ENCODE data around the gene SMARCA4.
"Not testable (repeated sequence)": the region's sequence is repeated elsewhere in the genome, so short reads cannot be mapped to it uniquely, and the experiment has no call there.

Gene SMARCA4

DNA sequence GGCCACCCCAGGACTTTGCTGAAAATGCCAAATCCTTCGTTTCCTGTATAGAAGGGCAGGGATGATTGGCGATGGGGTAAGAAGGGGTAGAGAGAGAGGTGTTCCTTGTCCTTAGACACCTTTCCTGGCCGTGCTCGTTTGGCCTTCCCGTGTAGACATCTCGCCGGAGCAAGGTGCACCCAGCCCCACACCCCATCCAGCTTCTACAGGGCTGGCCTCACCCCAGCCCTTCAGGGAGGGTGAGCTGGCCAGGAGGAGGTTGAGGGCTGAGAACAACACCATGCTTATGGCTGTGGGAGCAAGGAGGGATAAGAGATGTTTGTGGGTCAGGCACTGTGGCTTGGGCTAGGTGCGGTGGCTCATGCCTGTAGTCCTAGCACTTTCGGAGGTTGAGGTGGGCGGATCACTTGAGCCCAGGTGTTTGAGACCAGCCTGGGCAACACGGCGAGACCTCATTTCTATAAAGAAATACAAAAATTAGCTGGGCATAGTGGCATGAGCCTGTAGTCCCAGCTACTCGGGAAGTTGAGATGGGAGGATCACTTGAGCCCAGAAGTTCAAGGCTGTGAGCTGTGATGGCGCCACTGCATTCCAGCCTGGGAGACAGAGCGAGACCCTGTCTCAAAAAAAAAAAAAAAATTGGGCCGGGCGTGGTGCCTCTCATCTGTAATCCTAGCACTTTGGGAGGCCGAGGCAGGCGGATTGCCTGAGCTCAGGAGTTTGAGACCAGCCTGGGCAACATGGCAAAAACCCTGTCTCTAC is 15.5 kb downstream of the SMARCA4 start:
- DNase-seq (ENCODE audit: low read depth in 2 of 2, low spot score in 1 of 2): no peak

GRCh38 chr19:10977742-10978092 is 16.9 kb downstream of the SMARCA4 start:
- no peak for DNase-seq (ENCODE audit: low read depth in 2 of 2, low spot score in 1 of 2)

DNA sequence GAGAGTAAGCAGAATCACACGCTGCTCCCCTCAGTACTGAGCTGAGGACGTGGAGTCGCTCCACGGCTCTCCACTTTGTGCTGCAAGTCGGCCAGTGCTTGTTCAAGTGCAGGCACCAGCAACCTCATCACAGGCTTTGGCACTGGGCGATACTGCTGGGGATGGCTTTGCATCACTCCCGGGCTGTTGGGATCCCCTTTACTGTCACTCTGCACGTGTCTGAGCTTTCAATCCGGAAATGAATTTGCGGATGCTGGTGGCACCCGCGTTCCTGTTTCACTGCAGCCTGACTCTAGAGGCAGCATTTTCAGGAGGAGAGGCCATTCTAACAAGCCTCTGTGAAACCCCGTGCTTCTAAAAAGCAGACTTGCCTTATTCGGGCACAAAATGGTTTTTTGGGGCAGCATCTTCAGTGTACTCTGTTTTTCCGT is 19.1 kb downstream of the SMARCA4 start:
- no peak for DNase-seq (ENCODE audit: low read depth in 2 of 2, low spot score in 1 of 2)

GRCh38 chr19:10981252-10981895 is 20.5 kb downstream of the SMARCA4 start:
- DNase-seq (ENCODE audit: low read depth in 2 of 2, low spot score in 1 of 2): no peak

DNA sequence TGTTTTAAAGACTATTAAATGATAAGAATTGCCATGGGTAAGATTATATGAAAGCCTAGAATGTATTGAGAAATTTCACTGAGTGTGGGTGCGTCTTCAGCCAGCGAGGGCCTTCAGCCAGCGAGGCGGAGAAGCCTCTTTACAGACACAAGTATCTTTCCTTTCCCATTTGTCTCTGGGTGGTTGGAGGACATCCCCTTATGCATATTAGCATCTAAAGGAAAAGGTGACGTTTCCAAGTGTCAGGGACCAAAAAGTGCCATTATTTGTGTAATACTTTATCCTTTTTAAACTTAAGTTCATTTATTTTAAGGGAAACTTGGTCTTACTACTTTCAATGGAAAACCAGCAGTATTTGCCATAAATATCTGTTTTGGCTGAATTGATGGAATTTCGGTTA is 22.2 kb downstream of the SMARCA4 start:
- DNase-seq (ENCODE audit: low read depth in 2 of 2, low spot score in 1 of 2): no peak

GRCh38 chr19:10984166-10984735 is 23.4 kb downstream of the SMARCA4 start:
- no peak for DNase-seq (ENCODE audit: low read depth in 2 of 2, low spot score in 1 of 2)

GRCh38 chr19:10985502-10985901 is 24.7 kb downstream of the SMARCA4 start:
- DNase-seq (ENCODE audit: low read depth in 2 of 2, low spot score in 1 of 2): no peak

DNA sequence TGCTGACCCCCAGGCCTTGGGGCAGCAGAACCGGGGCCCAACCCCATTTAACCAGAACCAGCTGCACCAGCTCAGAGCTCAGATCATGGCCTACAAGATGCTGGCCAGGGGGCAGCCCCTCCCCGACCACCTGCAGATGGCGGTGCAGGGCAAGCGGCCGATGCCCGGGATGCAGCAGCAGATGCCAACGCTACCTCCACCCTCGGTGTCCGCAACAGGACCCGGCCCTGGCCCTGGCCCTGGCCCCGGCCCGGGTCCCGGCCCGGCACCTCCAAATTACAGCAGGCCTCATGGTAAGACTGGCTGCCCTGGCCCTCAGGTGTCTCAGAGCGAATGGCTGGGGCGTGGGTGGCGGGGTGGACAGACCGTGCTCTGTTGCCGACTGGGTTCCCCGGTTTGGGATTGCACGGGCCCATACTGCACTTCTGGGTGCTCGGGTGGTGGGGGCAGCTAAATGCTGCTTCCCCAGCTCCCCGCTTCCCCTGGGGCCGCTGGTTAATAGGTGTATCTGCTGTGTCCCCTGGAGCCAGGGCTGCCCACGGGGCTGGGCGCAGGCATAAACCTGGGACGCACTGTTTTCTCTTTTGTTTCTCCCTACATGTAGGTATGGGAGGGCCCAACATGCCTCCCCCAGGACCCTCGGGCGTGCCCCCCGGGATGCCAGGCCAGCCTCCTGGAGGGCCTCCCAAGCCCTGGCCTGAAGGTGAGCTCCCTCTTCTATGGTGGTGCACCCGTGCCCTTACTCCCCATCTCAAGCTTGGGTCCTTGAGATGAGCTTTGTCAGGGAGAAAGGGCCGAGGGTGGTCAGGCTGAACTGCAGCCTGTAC is 25.7 kb downstream of the SMARCA4 start:
- DNase-seq (ENCODE audit: low read depth in 2 of 2, low spot score in 1 of 2): no peak

DNA sequence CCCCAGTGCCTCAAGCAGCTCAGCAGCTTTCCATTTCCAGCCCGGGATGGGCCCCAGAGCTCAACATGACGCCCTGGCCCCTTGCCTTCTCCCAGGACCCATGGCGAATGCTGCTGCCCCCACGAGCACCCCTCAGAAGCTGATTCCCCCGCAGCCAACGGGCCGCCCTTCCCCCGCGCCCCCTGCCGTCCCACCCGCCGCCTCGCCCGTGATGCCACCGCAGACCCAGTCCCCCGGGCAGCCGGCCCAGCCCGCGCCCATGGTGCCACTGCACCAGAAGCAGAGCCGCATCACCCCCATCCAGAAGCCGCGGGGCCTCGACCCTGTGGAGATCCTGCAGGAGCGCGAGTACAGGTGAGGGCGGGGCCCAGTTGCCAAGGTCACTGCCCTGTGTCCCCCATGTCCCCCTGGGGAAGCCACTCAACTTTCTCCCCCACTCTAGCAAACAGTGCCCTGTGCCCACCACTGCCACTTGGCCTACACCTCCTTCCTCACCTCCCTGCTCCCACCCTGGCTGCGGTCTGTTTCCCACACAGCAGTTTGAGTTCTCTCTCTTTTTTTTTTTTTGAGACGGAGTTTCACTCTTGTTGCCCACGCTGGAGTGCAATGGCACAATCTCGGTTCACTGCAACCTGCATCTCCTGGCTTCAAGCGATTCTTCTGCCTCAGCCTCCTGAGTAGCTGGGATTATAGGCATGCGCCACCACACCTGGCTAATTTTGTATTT is 26.9 kb downstream of the SMARCA4 start:
- DNase-seq (ENCODE audit: low read depth in 2 of 2, low spot score in 1 of 2): no peak

DNA sequence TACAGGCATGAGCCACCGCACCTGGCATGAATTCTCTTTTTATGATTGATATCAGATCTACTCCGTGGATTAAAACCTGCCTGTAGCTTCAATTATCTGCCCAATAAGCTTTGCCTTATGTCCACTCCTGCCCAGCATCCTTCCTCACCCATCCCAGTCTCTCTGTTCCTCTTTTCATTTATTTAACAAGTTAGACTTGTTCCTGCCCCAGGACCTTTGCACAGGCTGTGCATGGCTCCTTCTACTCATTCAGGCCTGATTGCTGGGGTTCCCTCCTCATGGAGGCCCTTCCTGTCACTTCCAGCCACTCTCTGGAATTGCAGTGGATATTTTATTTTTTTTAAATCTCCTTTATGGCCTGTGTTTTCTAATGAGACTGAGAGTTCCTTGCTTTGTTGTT is 27.6 kb downstream of the SMARCA4 start:
- DNase-seq (ENCODE audit: low read depth in 2 of 2, low spot score in 1 of 2): no peak

- DNase-seq (ENCODE audit: low read depth in 2 of 2, low spot score in 1 of 2): no peak
Measured at GRCh38 chr19:10988921-10989320, 28.1 kb downstream of the SMARCA4 start.

GRCh38 chr19:10991076-10991475 is 30.2 kb downstream of the SMARCA4 start:
- no peak for DNase-seq (ENCODE audit: low read depth in 2 of 2, low spot score in 1 of 2)

DNA sequence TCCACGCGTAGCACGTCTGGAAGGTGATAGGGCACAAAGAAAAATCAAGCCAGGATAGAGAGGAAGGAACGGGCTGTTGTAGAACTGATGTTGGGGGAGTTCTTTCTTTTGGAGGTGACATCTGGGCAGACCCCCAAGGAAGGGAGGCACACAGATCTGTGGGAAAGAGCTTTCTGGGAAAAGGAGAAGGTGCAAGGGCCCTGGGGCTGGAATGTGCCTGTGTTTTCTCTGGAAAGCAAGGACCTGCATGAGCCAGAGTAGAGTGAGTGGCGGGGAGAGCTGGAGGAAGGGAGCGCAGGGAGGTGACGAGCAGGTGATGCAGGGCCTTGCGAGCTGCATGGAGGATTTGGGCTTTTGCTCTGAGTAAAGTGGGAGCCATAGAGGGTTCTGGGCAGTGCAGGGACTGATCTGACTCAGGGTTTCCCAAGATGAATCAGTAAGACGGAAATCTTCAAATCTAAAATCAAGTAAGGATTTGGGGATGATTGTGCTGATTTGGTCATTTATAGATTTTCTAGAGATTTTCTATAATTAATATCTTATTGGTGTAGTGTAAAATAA is 30.8 kb downstream of the SMARCA4 start:
- DNase-seq (ENCODE audit: low read depth in 2 of 2, low spot score in 1 of 2): no peak

- DNase-seq (ENCODE audit: low read depth in 2 of 2, low spot score in 1 of 2): not testable (repeated sequence)
Measured at GRCh38 chr19:10992174-10992573, 31.3 kb downstream of the SMARCA4 start.

GRCh38 chr19:10995926-10996600 is 35.2 kb downstream of the SMARCA4 start:
- DNase-seq (ENCODE audit: low read depth in 2 of 2, low spot score in 1 of 2): no peak

GRCh38 chr19:10998045-10998533 is 37.3 kb downstream of the SMARCA4 start:
- no peak for DNase-seq (ENCODE audit: low read depth in 2 of 2, low spot score in 1 of 2)

DNA sequence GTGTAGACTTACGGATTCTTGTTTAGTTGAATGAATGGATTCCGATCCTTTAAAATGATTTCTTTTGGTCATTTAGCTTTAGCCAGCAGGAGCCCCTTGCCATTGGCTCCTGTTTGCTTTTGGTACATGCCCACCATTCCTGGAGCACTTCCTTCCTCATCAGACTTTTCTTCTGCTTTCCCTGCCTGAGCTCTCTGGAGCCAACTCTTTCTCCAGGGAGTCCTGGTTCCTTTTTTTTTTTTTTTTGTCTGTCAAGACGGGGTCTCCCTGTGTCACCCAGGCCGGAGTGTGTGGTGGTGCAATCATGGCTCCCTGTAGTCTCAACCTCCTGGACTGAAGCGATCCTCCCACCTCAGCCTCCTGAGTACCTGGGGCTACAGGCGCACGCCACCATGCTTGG is 37.8 kb downstream of the SMARCA4 start:
- DNase-seq (ENCODE audit: low read depth in 2 of 2, low spot score in 1 of 2): no peak

GRCh38 chr19:11005521-11005920 is 44.7 kb downstream of the SMARCA4 start:
- no peak for DNase-seq (ENCODE audit: low read depth in 2 of 2, low spot score in 1 of 2)

DNA sequence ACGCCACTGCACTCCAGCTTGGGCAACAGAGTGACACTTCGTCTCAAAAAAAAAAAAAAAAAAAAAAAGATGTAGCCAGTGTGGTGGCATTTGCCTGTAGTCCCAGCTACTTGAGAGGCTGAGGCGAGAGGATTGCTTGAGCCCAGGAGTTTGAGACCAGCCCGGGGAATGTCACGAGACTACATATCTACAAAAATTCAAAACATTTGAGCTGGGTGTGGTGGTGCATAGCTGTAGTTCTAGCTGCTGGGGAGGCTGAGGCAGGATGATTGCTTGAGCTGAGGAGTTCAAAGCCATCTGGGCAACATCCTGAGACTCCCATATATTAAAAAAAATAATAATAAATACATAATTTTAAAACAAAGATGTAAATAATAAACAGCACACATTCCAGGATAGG is 46.6 kb downstream of the SMARCA4 start:
- DNase-seq (ENCODE audit: low read depth in 2 of 2, low spot score in 1 of 2): no peak

GRCh38 chr19:11007962-11008532 is 47.2 kb downstream of the SMARCA4 start:
- DNase-seq (ENCODE audit: low read depth in 2 of 2, low spot score in 1 of 2): no peak
